NB4 (cell line): ENCODE results near the gene PYGM.

Experiments used
- POLR2A ChIP-seq: IDR thresholded peaks from 2 replicates; pipeline ENCODE4 v1.6.1; 2011; ENCODE audit warnings: mild to moderate bottlenecking; ENCODE audit not compliant: insufficient read length; ENCODE audit errors: extremely low read depth
- TF ChIP-seq, protein P1 (sequence below): IDR thresholded peaks from one replicate; pipeline ENCODE4 v1.5.1; 2012; ENCODE audit warnings: low read depth, low read length

DNA sequence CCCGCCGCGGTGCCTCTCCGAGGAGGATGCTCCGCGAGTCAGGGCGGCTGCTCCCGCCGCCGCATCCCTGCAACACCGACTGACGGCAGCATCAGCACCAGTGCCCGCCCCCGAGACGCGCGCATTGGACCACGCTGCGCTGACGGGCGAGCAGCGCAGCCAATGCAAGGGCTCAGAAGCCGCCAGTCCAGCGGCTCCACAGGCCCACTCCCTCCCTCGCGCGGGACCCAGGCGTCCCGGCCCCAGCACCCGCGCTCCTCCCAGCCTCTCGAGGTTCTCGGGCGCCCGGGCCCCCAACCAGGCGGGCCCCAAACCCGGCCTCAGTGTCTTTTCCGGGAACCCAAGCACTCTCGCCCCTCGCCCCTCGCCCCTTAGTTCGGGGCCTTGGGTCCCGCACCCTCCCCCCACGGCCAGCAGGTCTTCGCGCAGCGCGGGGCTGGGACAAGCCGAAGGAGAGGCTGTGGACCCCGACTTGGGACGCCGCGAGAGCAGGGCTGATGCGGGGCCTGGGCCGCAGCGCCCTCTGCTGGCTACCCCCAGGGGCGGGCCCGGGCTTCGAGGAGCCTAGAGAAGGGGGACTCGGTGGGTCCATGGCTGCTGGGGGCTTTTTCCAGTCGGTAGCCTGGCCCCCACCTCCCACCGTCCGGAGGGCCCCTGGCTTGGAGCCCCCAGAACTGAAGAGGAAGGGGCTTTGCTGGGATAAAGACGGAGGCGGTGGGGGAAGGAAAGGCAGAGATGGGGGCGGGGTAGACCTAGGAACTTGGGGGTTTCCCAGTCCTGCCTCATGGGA is 36.5 kb downstream of the PYGM start, which contains the start of gene NRXN2:
- TF ChIP-seq, protein P1, sequence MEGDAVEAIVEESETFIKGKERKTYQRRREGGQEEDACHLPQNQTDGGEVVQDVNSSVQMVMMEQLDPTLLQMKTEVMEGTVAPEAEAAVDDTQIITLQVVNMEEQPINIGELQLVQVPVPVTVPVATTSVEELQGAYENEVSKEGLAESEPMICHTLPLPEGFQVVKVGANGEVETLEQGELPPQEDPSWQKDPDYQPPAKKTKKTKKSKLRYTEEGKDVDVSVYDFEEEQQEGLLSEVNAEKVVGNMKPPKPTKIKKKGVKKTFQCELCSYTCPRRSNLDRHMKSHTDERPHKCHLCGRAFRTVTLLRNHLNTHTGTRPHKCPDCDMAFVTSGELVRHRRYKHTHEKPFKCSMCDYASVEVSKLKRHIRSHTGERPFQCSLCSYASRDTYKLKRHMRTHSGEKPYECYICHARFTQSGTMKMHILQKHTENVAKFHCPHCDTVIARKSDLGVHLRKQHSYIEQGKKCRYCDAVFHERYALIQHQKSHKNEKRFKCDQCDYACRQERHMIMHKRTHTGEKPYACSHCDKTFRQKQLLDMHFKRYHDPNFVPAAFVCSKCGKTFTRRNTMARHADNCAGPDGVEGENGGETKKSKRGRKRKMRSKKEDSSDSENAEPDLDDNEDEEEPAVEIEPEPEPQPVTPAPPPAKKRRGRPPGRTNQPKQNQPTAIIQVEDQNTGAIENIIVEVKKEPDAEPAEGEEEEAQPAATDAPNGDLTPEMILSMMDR: peak; percentile 92
- TF ChIP-seq POLR2A: no peak
